HEK293T (cell line): Measurements from ENCODE around the gene GULP1.
A peak's percentile ranks its signal among the peaks of the same experiment; 100 is the strongest.

Experiments
- CTCF ChIA-PET: fragments of 350-600 bp; formaldehyde crosslinking; extraction: SDS; loops from one replicate; lab custom pipeline; 2021; ENCODE audit warnings: antibody characterized with exemption, inconsistent platforms; lab: Yijun Ruan, JAX
- POLR2A ChIA-PET: fragments of 350-600 bp; formaldehyde crosslinking; extraction: SDS; loops from one replicate; lab custom pipeline; 2020; ENCODE audit warnings: antibody characterized with exemption, inconsistent platforms; lab: Yijun Ruan, JAX
- DNase-seq: peaks from one replicate; pipeline ENCODE4 v3.0.0; 2012; ENCODE audit warnings: mixed read lengths; ENCODE audit errors: extremely low spot score
- ARNT ChIP-seq: fragments of 450-650 bp; IDR thresholded peaks from 2 replicates; pipeline ENCODE4 v1.6.1; 2017; ENCODE audit warnings: mild to moderate bottlenecking
- BHLHE40 ChIP-seq: fragments of 450-650 bp; IDR thresholded peaks from 2 replicates; pipeline ENCODE4 v1.6.1; 2016; ENCODE audit warnings: mild to moderate bottlenecking, moderate library complexity, borderline replicate concordance
- CTBP1 ChIP-seq: fragments of 450-650 bp; IDR thresholded peaks from 2 replicates; pipeline ENCODE4 v1.6.1; 2016; ENCODE audit warnings: borderline replicate concordance
- ELF4 ChIP-seq: fragments of 450-650 bp; IDR thresholded peaks from 2 replicates; pipeline ENCODE4 v1.6.1; 2017; ENCODE audit warnings: antibody characterized with exemption
- FOXA1 ChIP-seq: fragments of 450-650 bp; IDR thresholded peaks from 2 replicates; pipeline ENCODE4 v1.6.1; 2016; ENCODE audit warnings: mild to moderate bottlenecking
- FOXK2 ChIP-seq: fragments of 450-650 bp; IDR thresholded peaks from 2 replicates; pipeline ENCODE4 v1.6.1; 2016; ENCODE audit warnings: mild to moderate bottlenecking
- FOXM1 ChIP-seq: fragments of 450-650 bp; IDR thresholded peaks from 2 replicates; pipeline ENCODE4 v1.6.1; 2017; ENCODE audit warnings: mild to moderate bottlenecking, borderline replicate concordance
- HDGF ChIP-seq: fragments of 450-650 bp; IDR thresholded peaks from 2 replicates; pipeline ENCODE4 v1.6.1; 2017; ENCODE audit warnings: antibody characterized with exemption, borderline replicate concordance
- L3MBTL2 ChIP-seq: fragments of 450-650 bp; conservative IDR thresholded peaks from 2 replicates; pipeline ENCODE4 v1.6.1; 2016; ENCODE audit warnings: mild to moderate bottlenecking
- LEF1 ChIP-seq: fragments of 450-650 bp; IDR thresholded peaks from 2 replicates; pipeline ENCODE4 v1.6.1; 2017; ENCODE audit warnings: mild to moderate bottlenecking, borderline replicate concordance
- NFRKB ChIP-seq: fragments of 450-650 bp; IDR thresholded peaks from 2 replicates; pipeline ENCODE4 v1.6.1; 2016; ENCODE audit warnings: mild to moderate bottlenecking, moderate library complexity
- SP1 ChIP-seq: fragments of 450-650 bp; IDR thresholded peaks from 2 replicates; pipeline ENCODE4 v1.6.1; 2017
- SUZ12 ChIP-seq: fragments of 450-650 bp; IDR thresholded peaks from 2 replicates; pipeline ENCODE4 v1.6.1; 2016; ENCODE audit warnings: mild to moderate bottlenecking
- TARDBP ChIP-seq: fragments of 450-650 bp; IDR thresholded peaks from 2 replicates; pipeline ENCODE4 v1.6.1; 2016
- ZNF384 ChIP-seq: fragments of 450-650 bp; IDR thresholded peaks from 2 replicates; pipeline ENCODE4 v1.6.1; 2016
- TF ChIP-seq, protein P1 (sequence below): fragments of 450-650 bp; IDR thresholded peaks from 2 replicates; pipeline ENCODE4 v1.6.1; 2016

GULP1 gene

DNA sequence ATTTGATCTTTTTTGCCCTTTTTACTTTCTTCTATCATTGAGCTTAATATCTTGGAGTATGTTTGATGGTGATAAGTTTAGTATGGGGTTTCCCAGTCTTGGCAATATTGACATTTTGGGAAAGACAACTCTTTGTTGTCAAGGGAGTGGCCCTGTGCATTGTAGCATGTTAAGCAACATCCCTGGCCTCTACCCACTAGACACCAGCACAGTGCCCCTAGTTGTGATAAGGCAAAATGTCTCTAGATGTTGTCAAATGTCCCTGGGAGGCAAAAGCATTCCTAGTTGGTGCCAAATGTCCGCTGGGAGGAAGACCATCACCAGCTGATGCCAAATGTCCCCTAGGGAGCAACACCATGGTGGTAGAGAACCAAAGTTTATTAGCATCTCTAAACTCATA, 28.2 kb downstream of the GULP1 start:
- CTCF ChIA-PET, result interaction anchor here (0.6 to 1.8 kb wide), 4 partner anchors 9 to 203 kb away, joined by 3 to 8 read pairs (median 4); no protein-coding TSS in a partner anchor
- POLR2A ChIA-PET, result interaction anchor here (3.5 kb wide), 1 partner anchor 27 kb away, joined by 31 read pairs; the partner anchor contains the start of gene GULP1
- TF ChIP-seq, protein P1, sequence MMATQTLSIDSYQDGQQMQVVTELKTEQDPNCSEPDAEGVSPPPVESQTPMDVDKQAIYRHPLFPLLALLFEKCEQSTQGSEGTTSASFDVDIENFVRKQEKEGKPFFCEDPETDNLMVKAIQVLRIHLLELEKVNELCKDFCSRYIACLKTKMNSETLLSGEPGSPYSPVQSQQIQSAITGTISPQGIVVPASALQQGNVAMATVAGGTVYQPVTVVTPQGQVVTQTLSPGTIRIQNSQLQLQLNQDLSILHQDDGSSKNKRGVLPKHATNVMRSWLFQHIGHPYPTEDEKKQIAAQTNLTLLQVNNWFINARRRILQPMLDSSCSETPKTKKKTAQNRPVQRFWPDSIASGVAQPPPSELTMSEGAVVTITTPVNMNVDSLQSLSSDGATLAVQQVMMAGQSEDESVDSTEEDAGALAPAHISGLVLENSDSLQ, result no peak
- no peak for TF ChIP-seq HDGF
- TF ChIP-seq ELF4, result no peak
- DNase-seq, result peak; percentile 13

DNA sequence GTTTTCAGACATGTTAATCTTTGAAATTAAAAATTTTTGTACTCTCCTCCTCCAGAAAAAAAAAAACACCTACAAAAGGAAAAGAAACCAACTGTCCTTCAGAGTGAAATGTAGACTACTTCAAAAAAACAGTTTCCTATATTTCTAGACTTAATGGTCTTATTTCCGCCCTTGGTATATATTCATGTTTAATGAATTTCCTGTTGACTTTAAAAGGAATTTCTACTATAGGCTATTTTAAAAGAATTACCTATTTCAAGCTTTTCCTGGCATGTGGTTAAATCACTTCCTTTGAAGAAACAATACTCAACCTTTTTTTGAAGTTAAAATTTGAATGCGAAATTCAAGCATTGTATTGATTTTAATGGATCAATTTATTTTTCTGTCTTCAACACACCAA, 29.2 kb downstream of the GULP1 start:
- no peak for DNase-seq
- TF ChIP-seq ARNT (no peak), TARDBP (no peak), ELF4 (no peak), SP1 (no peak), CTBP1 (no peak), FOXK2 (no peak), LEF1 (no peak), FOXA1 (no peak), SUZ12 (no peak), L3MBTL2 (no peak), NFRKB (no peak), ZNF384 (no peak), FOXM1 (no peak), BHLHE40 (no peak), HDGF (no peak)
- TF ChIP-seq, protein P1, result no peak
- CTCF ChIA-PET, result interaction anchor here (0.6 kb wide), 1 partner anchor 23 kb away, joined by 3 read pairs; no protein-coding TSS in a partner anchor
- POLR2A ChIA-PET, result no interaction called here

DNA sequence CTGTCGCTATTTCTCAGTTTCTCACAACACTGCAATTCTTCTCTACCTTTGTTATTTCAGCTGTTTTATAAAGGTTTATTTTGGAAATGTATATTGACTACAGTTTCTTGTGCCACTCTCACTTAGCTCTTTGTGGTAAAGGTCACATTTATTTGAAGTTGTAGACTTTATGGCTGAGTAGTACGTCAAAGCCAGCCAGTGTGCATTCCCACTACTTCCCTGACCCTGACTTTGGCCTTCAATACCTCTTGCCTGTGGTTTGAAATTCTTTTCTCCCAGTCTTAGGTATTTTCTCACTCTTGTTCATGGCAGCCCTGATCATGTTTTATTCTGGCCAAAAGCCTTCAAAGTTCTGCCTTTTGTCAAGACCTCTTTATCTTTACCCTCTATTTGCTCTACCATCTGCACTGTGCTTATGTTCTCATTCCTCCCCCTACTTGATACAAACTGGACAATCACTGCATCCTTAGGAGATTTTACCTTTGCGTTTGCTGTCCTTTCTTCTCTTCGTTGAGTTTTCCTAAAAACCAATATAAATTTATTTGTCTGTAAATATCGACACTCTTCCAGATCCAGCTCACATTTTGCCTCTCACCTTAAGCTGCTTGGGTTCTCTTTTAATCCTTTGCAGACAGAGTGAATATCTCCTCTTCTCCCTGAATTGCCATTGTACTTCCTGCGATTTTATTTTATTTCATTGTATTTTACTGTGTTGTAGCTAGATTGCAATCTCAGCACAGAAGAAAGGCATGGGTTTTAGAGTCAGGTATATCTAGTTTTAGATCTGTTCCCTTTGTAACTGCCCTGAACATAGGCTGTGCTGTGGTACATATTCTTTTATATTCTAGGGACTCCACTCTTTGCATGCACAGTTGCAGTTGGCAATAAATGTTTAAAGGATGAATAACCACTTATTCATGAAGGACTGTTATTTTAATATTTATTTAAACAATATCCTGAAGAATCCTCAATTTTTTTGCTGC, 31.2 kb downstream of the GULP1 start:
- DNase-seq, result no peak
- TF ChIP-seq HDGF (no peak), CTBP1 (no peak), BHLHE40 (no peak)
- TF ChIP-seq, protein P1, result no peak
- ChIA-PET POLR2A (interaction anchor here (0.9 kb wide), 1 partner anchor 29 kb away, joined by 3 read pairs; no protein-coding TSS in a partner anchor), CTCF (no interaction called here)

DNA sequence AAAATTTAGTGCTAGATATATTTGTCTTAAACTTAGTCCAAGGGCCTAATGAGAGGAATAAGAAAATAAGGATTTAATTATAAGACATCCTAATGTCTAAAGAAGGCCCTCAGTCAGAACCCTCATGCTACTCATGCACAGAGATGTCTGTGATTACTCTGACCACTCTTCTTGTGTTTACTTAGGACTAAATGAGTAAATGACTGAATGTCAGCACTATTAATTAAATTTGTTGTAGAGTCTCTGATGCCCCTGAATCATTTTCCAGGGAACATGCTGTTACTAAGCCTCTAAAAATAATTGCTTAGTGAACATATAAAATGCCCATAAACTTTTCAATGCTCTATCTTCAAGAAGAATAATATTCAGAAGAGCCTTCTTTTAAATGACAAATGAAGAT, 32.4 kb downstream of the GULP1 start:
- no peak for DNase-seq
- POLR2A ChIA-PET, result no interaction called here
- CTCF ChIA-PET, result no interaction called here
- TF ChIP-seq NFRKB, result no peak
- TF ChIP-seq ZNF384, result no peak
- no peak for TF ChIP-seq L3MBTL2
- no peak for TF ChIP-seq CTBP1
- no peak for TF ChIP-seq HDGF
- no peak for TF ChIP-seq LEF1
- no peak for TF ChIP-seq SUZ12
- TF ChIP-seq FOXK2, result no peak
- TF ChIP-seq ARNT, result no peak
- TF ChIP-seq FOXA1, result no peak
- no peak for TF ChIP-seq SP1
- TF ChIP-seq, protein P1, result no peak
- no peak for TF ChIP-seq BHLHE40

DNA sequence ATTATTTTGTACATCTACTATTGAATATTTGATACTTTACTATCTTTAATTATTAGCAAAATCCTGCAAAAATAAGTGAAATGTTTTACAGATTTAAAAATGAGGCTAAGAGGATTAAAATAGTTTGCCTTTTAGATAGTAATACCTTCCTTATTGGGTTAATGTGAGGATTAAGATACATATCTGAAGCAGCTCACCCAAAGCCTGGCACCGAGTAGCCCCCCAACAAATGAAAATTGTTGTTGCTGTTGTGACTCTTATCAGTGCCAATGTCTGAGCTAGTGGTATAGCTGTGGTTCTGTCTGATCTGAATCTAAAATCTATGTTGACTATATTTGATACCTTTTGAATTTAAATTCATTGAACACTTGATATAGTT, 34.6 kb downstream of the GULP1 start:
- TF ChIP-seq, protein P1, result no peak
- TF ChIP-seq SUZ12 (no peak), HDGF (no peak), SP1 (no peak), LEF1 (no peak), FOXM1 (no peak), ARNT (no peak)
- CTCF ChIA-PET, result interaction anchor here (0.7 kb wide), 1 partner anchor 1994 kb away, joined by 3 read pairs; the partner anchor contains the start of gene HIBCH
- no peak for DNase-seq
- POLR2A ChIA-PET, result interaction anchor here (1.2 to 1.3 kb wide), 2 partner anchors 33 to 34 kb away, joined by 4 to 7 read pairs; partner anchors contain the start of gene GULP1
